ENCODE data around the gene ENTPD7. TPM values are rescaled to one million over a fixed set of nuclear protein-coding genes. Genes with fewer than 3 reads are reported as not detected.

Gene ENTPD7
- polyA plus RNA-seq, 1 donor from 2014 or later: 4.1 TPM

- no peaks in the 10 kb centered on the region for H3F3A ChIP-seq (ENCODE audit: insufficient read depth, low read length, poor library complexity, severe bottlenecking)
- no peak for TF ChIP-seq RAD21 (conservative IDR thresholded peaks at IDR 0.05)
- no peak for TF ChIP-seq CTCF (IDR thresholded peaks at IDR 0.05; ENCODE audit: poor library complexity, severe bottlenecking)
- TF ChIP-seq EP300 (conservative IDR thresholded peaks at IDR 0.05; ENCODE audit: poor library complexity, severe bottlenecking): no peak
- TF ChIP-seq TAF1 (IDR thresholded peaks at IDR 0.05; ENCODE audit: low read depth): no peak
- TF ChIP-seq MXI1 (conservative IDR thresholded peaks at IDR 0.05; ENCODE audit: poor library complexity, severe bottlenecking): no peak
- TF ChIP-seq REST (IDR thresholded peaks at IDR 0.05; ENCODE audit: borderline replicate concordance): no peak
- TF ChIP-seq POLR2AphosphoS5 (IDR thresholded peaks at IDR 0.05): no peak
- no peak for TF ChIP-seq SMC3 (conservative IDR thresholded peaks at IDR 0.05; ENCODE audit: poor library complexity)
- no peak for TF ChIP-seq EZH2 (IDR thresholded peaks at IDR 0.05; ENCODE audit: borderline replicate concordance, insufficient read depth, low read length, poor library complexity, severe bottlenecking)
- no peak overlapping the region for H3K9ac ChIP-seq (ENCODE audit: low read length)
- no peak overlapping the region for H3K4me2 ChIP-seq (ENCODE audit: low read length)
- H3K9me2 ChIP-seq (ENCODE audit: insufficient read depth, low read length): no peaks in the 10 kb centered on the region
- no peaks in the 10 kb centered on the region for H3K9me3 ChIP-seq (ENCODE audit: low read length)
- no peak overlapping the region for H3K27ac ChIP-seq (ENCODE audit: low read length)
- H3K4me3 ChIP-seq (ENCODE audit: low read length): no peak overlapping the region
- H3K27me3 ChIP-seq (ENCODE audit: insufficient read depth, low read depth, low read length): no peaks in the 10 kb centered on the region
- H4K20me1 ChIP-seq (ENCODE audit: insufficient read depth): no peaks in the 10 kb centered on the region
- H3K36me3 ChIP-seq (ENCODE audit: insufficient read depth, low read length): no peaks in the 10 kb centered on the region
- H2AFZ ChIP-seq (ENCODE audit: low read depth, low read length): no peak overlapping the region
- no peaks in the 10 kb centered on the region for H3K79me2 ChIP-seq (replicated peaks; ENCODE audit: insufficient read depth, low read length)
Observed at GRCh38 chr10:99630433-99630832, 28.9 kb upstream of the ENTPD7 start.

GRCh38 chr10:99630991-99631390, 28.3 kb upstream of the ENTPD7 start:
- Histone ChIP-seq H3K27me3 (ENCODE audit: insufficient read depth, low read depth, low read length) (no peaks in the 10 kb centered on the region), H3F3A (ENCODE audit: insufficient read depth, low read length, poor library complexity, severe bottlenecking) (no peaks in the 10 kb centered on the region), H3K4me3 (ENCODE audit: low read length) (no peak overlapping the region), H3K79me2 (replicated peaks; ENCODE audit: insufficient read depth, low read length) (no peaks in the 10 kb centered on the region), H3K9me2 (ENCODE audit: insufficient read depth, low read length) (no peaks in the 10 kb centered on the region), H4K20me1 (ENCODE audit: insufficient read depth) (no peaks in the 10 kb centered on the region), H3K9me3 (ENCODE audit: low read length) (no peaks in the 10 kb centered on the region), H3K36me3 (ENCODE audit: insufficient read depth, low read length) (no peaks in the 10 kb centered on the region), H3K4me2 (ENCODE audit: low read length) (no peak overlapping the region), H3K9ac (ENCODE audit: low read length) (no peak overlapping the region), H2AFZ (ENCODE audit: low read depth, low read length) (no peak overlapping the region), H3K27ac (ENCODE audit: low read length) (no peak overlapping the region)
- TF ChIP-seq MXI1 (conservative IDR thresholded peaks at IDR 0.05; ENCODE audit: poor library complexity, severe bottlenecking): no peak
- TF ChIP-seq EP300 (conservative IDR thresholded peaks at IDR 0.05; ENCODE audit: poor library complexity, severe bottlenecking): no peak
- TF ChIP-seq RAD21 (conservative IDR thresholded peaks at IDR 0.05): no peak
- no peak for TF ChIP-seq SMC3 (conservative IDR thresholded peaks at IDR 0.05; ENCODE audit: poor library complexity)
- no peak for TF ChIP-seq EZH2 (IDR thresholded peaks at IDR 0.05; ENCODE audit: borderline replicate concordance, insufficient read depth, low read length, poor library complexity, severe bottlenecking)
- TF ChIP-seq CTCF (IDR thresholded peaks at IDR 0.05; ENCODE audit: poor library complexity, severe bottlenecking): no peak
- no peak for TF ChIP-seq POLR2AphosphoS5 (IDR thresholded peaks at IDR 0.05)
- no peak for TF ChIP-seq REST (IDR thresholded peaks at IDR 0.05; ENCODE audit: borderline replicate concordance)

Data from neural cell (in vitro differentiated cells).